GM23338 (cell line): ENCODE measurements around the gene CASTOR1. TPM values are rescaled to one million over a fixed set of nuclear protein-coding genes. Genes with fewer than 3 reads are reported as not detected.

Experiments used
- ATAC-seq: fragments of 200-7000 bp; cut with Tn5 transposase; 3 replicates; pipeline ENCODE4 v1.9.1; 2020
- DNase-seq: peaks from one replicate; pipeline ENCODE4 v3.0.0-alpha.2; 2015; ENCODE audit warnings: low spot score
- H2AFZ ChIP-seq: fragments of 200-600 bp; sonication (generic); 2 replicates; pipeline ENCODE4 v1.8.0; 2016; ENCODE audit warnings: antibody characterized with exemption, mild to moderate bottlenecking, moderate library complexity
- H3F3A ChIP-seq: fragments of 200-600 bp; sonication (generic); replicated peaks from 2 replicates; pipeline ENCODE4 v1.8.0; 2017; ENCODE audit warnings: antibody characterized with exemption, mixed run types, low read depth
- H3K27ac ChIP-seq: fragments of 200-600 bp; sonication (generic); 2 replicates; pipeline ENCODE4 v1.6.1; 2016; ENCODE audit warnings: low read depth
- H3K27me3 ChIP-seq: fragments of 200-600 bp; sonication (generic); 2 replicates; pipeline ENCODE4 v1.8.0; 2016; ENCODE audit warnings: mild to moderate bottlenecking, mixed run types, moderate library complexity; ENCODE audit not compliant: insufficient read depth
- H3K36me3 ChIP-seq: fragments of 200-600 bp; sonication (generic); 2 replicates; pipeline ENCODE4 v1.8.0; 2016; ENCODE audit warnings: mild to moderate bottlenecking; ENCODE audit not compliant: insufficient read depth
- H3K4me1 ChIP-seq: fragments of 200-600 bp; sonication (generic); 2 replicates; pipeline ENCODE4 v1.8.0; 2016; ENCODE audit warnings: mild to moderate bottlenecking, moderate library complexity; ENCODE audit not compliant: insufficient read depth
- H3K4me2 ChIP-seq: fragments of 200-600 bp; sonication (generic); 2 replicates; pipeline ENCODE4 v1.7.1; 2017; ENCODE audit warnings: mixed run types
- H3K4me3 ChIP-seq: fragments of 200-600 bp; sonication (generic); 2 replicates; pipeline ENCODE4 v1.6.1; 2016; ENCODE audit warnings: mixed run types
- H3K79me2 ChIP-seq: fragments of 200-600 bp; sonication (generic); replicated peaks from 2 replicates; pipeline ENCODE4 v1.8.0; 2017; ENCODE audit warnings: mild to moderate bottlenecking; ENCODE audit not compliant: insufficient read depth
- H3K9me2 ChIP-seq: fragments of 200-600 bp; sonication (generic); 2 replicates; pipeline ENCODE4 v1.8.0; 2017; ENCODE audit not compliant: insufficient read depth
- H4K20me1 ChIP-seq: fragments of 200-600 bp; sonication (generic); replicated peaks from 2 replicates; pipeline ENCODE4 v1.8.0; 2017; ENCODE audit warnings: mild to moderate bottlenecking; ENCODE audit not compliant: insufficient read depth
- H3K27ac Mint-ChIP-seq: 2 replicates; pipeline ENCODE4 v1.8.0; 2020; ENCODE audit warnings: inconsistent platforms, mild to moderate bottlenecking, moderate library complexity, mixed read lengths
- H3K27me3 Mint-ChIP-seq: 3 replicates; pipeline ENCODE4 v1.8.0; 2022; ENCODE audit warnings: low read depth, mild to moderate bottlenecking, moderate library complexity, mixed read lengths, inconsistent platforms; ENCODE audit not compliant: insufficient read depth, poor library complexity
- H3K36me3 Mint-ChIP-seq: 3 replicates; pipeline ENCODE4 v1.8.0; 2021; ENCODE audit warnings: low read depth, mild to moderate bottlenecking, inconsistent platforms, moderate library complexity, mixed read lengths
- H3K4me1 Mint-ChIP-seq: 3 replicates; pipeline ENCODE4 v1.8.0; 2020; ENCODE audit warnings: mild to moderate bottlenecking, inconsistent platforms, mixed read lengths
- H3K4me3 Mint-ChIP-seq: 3 replicates; pipeline ENCODE4 v1.8.0; 2021; ENCODE audit warnings: moderate library complexity, mild to moderate bottlenecking, inconsistent platforms, mixed read lengths
- H3K9me3 Mint-ChIP-seq: 3 replicates; pipeline ENCODE4 v1.8.0; 2020; ENCODE audit warnings: moderate library complexity, mild to moderate bottlenecking, inconsistent platforms, mixed read lengths
- EZH2phosphoT487 ChIP-seq: fragments of 200-600 bp; sonication (generic); IDR thresholded peaks from one replicate; pipeline ENCODE4 v1.8.1; 2018; ENCODE audit warnings: antibody characterized with exemption; ENCODE audit not compliant: unreplicated experiment
- JUNB ChIP-seq: IDR thresholded peaks from one replicate; pipeline ENCODE4 v1.6.1; 2016; ENCODE audit warnings: antibody characterized with exemption; ENCODE audit not compliant: unreplicated experiment
- NANOG ChIP-seq: IDR thresholded peaks from 2 replicates; pipeline ENCODE4 v1.6.1; 2016; ENCODE audit warnings: antibody characterized with exemption, borderline replicate concordance
- POLR2AphosphoS5 ChIP-seq: IDR thresholded peaks from 2 replicates; pipeline ENCODE4 v1.6.1; 2016; ENCODE audit warnings: antibody characterized with exemption, low read depth
- ZNF331 ChIP-seq: fragments of 250-450 bp; sonication (Bioruptor Pico); IDR thresholded peaks from 2 replicates; pipeline ENCODE4 v1.5.0; 2020; ENCODE audit warnings: low read depth, mild to moderate bottlenecking, moderate library complexity
- polyA plus RNA-seq: library from polyadenylated mRNA; unstranded; fragments of >200 nt; fragmentation: Nextera tagmentation; extraction: Ambion mirVana; gene quantifications from 2 replicates; pipeline ENCODE4 v1.2.1, GENCODE V29; 2016
- total RNA-seq: library from RNA; depleted of rRNA; stranded (reverse); fragments of >200 nt; shearing (Covaris generic); gene quantifications from 2 replicates; pipeline ENCODE4 v1.2.3, GENCODE V29; 2014
- TF ChIP-seq, protein P1 (sequence below): IDR thresholded peaks from 2 replicates; pipeline ENCODE4 v1.6.1; 2016; ENCODE audit warnings: antibody characterized with exemption
- TF ChIP-seq, protein P2 (sequence below): IDR thresholded peaks from one replicate; pipeline ENCODE4 v1.6.1; 2018; ENCODE audit warnings: antibody characterized with exemption; ENCODE audit not compliant: unreplicated experiment

The CASTOR1 gene
- total and polyA plus RNA-seq, 2 experiments from 2014 or later, result 11.3 to 23.2 TPM

GRCh38 chr22:30295576-30295975 is 6.3 kb upstream of the CASTOR1 start:
- H3K4me3 Mint-ChIP-seq, result no peak overlapping the region
- ATAC-seq, result no peak
- H3K27me3 ChIP-seq, result no peaks in the 10 kb centered on the region
- H3K27ac Mint-ChIP-seq, result no peak overlapping the region
- peaks cover 2% of the 10 kb centered on the region; the same call in 1 of the 2 replicates for H3K4me1 ChIP-seq
- H3K27ac ChIP-seq, result no peak overlapping the region
- no peaks in the 10 kb centered on the region for H4K20me1 ChIP-seq
- no peak overlapping the region for H3K4me2 ChIP-seq
- H3F3A ChIP-seq, result no peaks in the 10 kb centered on the region
- H3K27me3 Mint-ChIP-seq, result peaks cover 10% of the 10 kb centered on the region
- no peaks in the 10 kb centered on the region for H3K79me2 ChIP-seq
- no peaks in the 10 kb centered on the region for H3K9me3 Mint-ChIP-seq
- no peak overlapping the region for H2AFZ ChIP-seq
- H3K36me3 Mint-ChIP-seq, result no peaks in the 10 kb centered on the region; the same call in 2 of the 3 replicates
- TF ChIP-seq EZH2phosphoT487 (no peak), POLR2AphosphoS5 (no peak)
- H3K4me3 ChIP-seq, result no peak overlapping the region
- DNase-seq, result no peak
- H3K36me3 ChIP-seq, result no peaks in the 10 kb centered on the region
- H3K9me2 ChIP-seq, result no peaks in the 10 kb centered on the region
- H3K4me1 Mint-ChIP-seq, result peaks cover 10% of the 10 kb centered on the region; the same call in 2 of the 3 replicates

DNA sequence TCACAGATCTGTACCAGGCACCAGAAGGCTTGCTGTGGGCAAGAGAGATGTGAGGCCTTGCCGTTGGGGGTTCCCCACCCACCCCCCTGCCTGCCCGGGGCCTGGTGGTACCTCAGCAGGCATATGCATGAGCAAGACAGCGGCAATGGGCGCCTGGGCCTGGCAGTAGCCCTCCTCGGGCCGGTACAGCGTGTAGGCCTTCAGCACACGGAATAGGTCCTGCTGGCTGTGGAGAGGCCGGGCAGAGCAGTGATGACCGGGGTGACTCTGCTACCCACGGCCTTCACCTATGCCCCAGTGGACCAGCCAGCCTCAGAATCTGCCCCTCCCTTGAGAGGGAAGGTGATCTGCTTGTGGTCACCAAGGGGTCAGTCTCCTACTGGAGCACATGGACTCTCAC is 5.5 kb upstream of the CASTOR1 start:
- no peaks in the 10 kb centered on the region for H3K27me3 ChIP-seq
- no peaks in the 10 kb centered on the region for H3K36me3 Mint-ChIP-seq
- H3F3A ChIP-seq, result no peaks in the 10 kb centered on the region
- H3K4me1 Mint-ChIP-seq, result peaks cover 17% of the 10 kb centered on the region; the same call in 2 of the 3 replicates
- H3K9me2 ChIP-seq, result no peaks in the 10 kb centered on the region
- peaks cover 11% of the 10 kb centered on the region for H3K27me3 Mint-ChIP-seq
- H2AFZ ChIP-seq, result no peak overlapping the region
- H3K27ac ChIP-seq, result no peak overlapping the region
- H3K4me1 ChIP-seq, result peaks cover 8% of the 10 kb centered on the region; the same call in 1 of the 2 replicates
- ATAC-seq (no peak), DNase-seq (no peak)
- H4K20me1 ChIP-seq, result no peaks in the 10 kb centered on the region
- no peaks in the 10 kb centered on the region for H3K79me2 ChIP-seq
- no peaks in the 10 kb centered on the region for H3K9me3 Mint-ChIP-seq
- TF ChIP-seq ZNF331 (CRISPR knock-in tag), result no peak
- TF ChIP-seq NANOG, result no peak
- TF ChIP-seq, protein P1, sequence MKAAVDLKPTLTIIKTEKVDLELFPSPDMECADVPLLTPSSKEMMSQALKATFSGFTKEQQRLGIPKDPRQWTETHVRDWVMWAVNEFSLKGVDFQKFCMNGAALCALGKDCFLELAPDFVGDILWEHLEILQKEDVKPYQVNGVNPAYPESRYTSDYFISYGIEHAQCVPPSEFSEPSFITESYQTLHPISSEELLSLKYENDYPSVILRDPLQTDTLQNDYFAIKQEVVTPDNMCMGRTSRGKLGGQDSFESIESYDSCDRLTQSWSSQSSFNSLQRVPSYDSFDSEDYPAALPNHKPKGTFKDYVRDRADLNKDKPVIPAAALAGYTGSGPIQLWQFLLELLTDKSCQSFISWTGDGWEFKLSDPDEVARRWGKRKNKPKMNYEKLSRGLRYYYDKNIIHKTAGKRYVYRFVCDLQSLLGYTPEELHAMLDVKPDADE, result no peak
- TF ChIP-seq JUNB, result no peak
- TF ChIP-seq, protein P2, sequence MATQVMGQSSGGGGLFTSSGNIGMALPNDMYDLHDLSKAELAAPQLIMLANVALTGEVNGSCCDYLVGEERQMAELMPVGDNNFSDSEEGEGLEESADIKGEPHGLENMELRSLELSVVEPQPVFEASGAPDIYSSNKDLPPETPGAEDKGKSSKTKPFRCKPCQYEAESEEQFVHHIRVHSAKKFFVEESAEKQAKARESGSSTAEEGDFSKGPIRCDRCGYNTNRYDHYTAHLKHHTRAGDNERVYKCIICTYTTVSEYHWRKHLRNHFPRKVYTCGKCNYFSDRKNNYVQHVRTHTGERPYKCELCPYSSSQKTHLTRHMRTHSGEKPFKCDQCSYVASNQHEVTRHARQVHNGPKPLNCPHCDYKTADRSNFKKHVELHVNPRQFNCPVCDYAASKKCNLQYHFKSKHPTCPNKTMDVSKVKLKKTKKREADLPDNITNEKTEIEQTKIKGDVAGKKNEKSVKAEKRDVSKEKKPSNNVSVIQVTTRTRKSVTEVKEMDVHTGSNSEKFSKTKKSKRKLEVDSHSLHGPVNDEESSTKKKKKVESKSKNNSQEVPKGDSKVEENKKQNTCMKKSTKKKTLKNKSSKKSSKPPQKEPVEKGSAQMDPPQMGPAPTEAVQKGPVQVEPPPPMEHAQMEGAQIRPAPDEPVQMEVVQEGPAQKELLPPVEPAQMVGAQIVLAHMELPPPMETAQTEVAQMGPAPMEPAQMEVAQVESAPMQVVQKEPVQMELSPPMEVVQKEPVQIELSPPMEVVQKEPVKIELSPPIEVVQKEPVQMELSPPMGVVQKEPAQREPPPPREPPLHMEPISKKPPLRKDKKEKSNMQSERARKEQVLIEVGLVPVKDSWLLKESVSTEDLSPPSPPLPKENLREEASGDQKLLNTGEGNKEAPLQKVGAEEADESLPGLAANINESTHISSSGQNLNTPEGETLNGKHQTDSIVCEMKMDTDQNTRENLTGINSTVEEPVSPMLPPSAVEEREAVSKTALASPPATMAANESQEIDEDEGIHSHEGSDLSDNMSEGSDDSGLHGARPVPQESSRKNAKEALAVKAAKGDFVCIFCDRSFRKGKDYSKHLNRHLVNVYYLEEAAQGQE, result no peak
- no peak overlapping the region for H3K27ac Mint-ChIP-seq
- H3K36me3 ChIP-seq, result no peaks in the 10 kb centered on the region
- H3K4me3 ChIP-seq, result no peak overlapping the region
- H3K4me3 Mint-ChIP-seq, result no peak overlapping the region
- H3K4me2 ChIP-seq, result no peak overlapping the region
